DOHH2 (cell line): Measurements from ENCODE around the gene PRPF18.

Experiments
- CTCF ChIP-seq: fragments of 200-600 bp; sonication (generic); IDR thresholded peaks from one replicate; pipeline ENCODE4 v1.5.1; 2014; ENCODE audit warnings: antibody characterized with exemption, mild to moderate bottlenecking, low read depth, low read length; ENCODE audit not compliant: poor library complexity, severe bottlenecking
- EZH2phosphoT487 ChIP-seq: fragments of 200-600 bp; sonication (generic); IDR thresholded peaks from 2 replicates; pipeline ENCODE4 v1.6.1; 2017; ENCODE audit warnings: borderline replicate concordance, mild to moderate bottlenecking, antibody characterized with exemption, low read length, moderate library complexity, mixed read lengths

DNA sequence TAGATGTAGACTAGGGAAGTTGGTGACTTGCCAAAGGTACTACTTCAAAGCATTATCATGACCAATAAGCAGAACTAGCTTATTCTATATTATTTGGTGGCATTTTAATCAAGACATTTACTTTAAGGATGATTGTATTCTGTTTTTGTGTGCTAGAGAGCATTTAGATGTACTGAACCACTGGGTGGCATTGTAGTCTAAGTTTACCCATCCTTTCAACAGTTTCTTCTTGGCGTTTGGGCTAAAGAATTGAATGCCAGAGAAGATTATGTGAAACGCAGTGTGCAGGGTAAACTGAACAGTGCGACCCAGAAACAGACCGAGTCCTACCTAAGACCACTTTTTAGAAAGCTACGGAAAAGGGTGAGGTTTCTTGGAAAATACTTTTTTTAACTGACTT, 26.8 kb downstream of the PRPF18 start:
- peak; percentile 16 for TF ChIP-seq CTCF
- TF ChIP-seq EZH2phosphoT487: no peak
